ENCODE data around the gene NTF4.
A peak's percentile ranks its signal among the peaks of the same experiment; 100 is the strongest.
"Not testable (repeated sequence)": the region's sequence is repeated elsewhere in the genome, so short reads cannot be mapped to it uniquely, and the experiment has no call there.

The NTF4 gene

DNA sequence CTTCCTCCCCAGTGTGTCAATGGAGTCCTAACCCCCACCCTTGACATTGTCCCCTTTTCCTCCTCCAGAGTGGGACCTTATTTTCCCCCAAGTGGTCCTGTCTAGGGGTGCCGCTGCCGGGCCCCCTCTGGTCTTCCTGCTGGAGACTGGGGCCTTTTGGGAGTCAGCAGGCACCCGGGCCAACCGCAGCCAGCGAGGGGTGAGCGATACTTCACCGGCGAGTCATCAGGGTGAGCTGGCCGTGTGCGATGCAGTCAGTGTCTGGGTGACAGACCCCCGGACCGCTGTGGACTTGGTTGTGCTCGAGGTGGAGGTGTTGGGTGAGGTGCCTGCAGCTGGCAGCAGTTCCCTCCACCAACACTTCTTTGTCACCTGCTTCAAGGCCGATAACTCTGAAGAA lies 34.9 kb downstream of the NTF4 start:
- not testable (repeated sequence) for H3K27ac ChIP-seq (ENCODE audit: low read depth, low read length); H3K9me3 ChIP-seq (ENCODE audit: control insufficient read depth, insufficient read depth, low read length); H3K4me1 ChIP-seq (ENCODE audit: control insufficient read depth, insufficient read depth, low read length); H3K4me3 ChIP-seq (ENCODE audit: low read depth, low read length); H3K36me3 ChIP-seq (ENCODE audit: control insufficient read depth, insufficient read depth, low read length); H3K9ac ChIP-seq (ENCODE audit: low read depth, low read length); H3K27me3 ChIP-seq (ENCODE audit: control insufficient read depth, insufficient read depth, low read length)

DNA sequence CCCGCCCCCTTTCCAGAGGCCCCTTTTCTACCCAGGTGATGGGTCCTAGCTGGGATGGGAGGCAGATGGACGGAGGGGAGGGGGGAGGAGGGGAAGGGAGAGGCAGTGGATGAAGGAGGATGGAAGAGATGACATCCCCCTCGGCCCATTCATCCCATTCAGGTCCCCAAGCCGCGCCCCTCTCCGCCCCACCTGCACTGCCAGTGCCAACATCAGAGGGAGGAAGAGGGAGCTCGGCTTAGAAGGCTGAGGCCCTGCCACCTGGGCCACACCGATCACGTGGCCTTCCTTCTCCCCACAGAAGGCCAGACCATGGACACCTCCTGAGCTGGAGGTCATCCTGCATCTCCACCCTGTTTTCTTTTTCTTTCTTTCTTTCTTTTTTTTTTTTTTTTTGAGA lies 35.9 kb downstream of the NTF4 start:
- H3K9ac ChIP-seq (ENCODE audit: low read depth, low read length); H3K4me1 ChIP-seq (ENCODE audit: control insufficient read depth, insufficient read depth, low read length); H3K4me3 ChIP-seq (ENCODE audit: low read depth, low read length); H3K36me3 ChIP-seq (ENCODE audit: control insufficient read depth, insufficient read depth, low read length); H3K27me3 ChIP-seq (ENCODE audit: control insufficient read depth, insufficient read depth, low read length); H3K9me3 ChIP-seq (ENCODE audit: control insufficient read depth, insufficient read depth, low read length); H3K27ac ChIP-seq (ENCODE audit: low read depth, low read length): not testable (repeated sequence)

DNA sequence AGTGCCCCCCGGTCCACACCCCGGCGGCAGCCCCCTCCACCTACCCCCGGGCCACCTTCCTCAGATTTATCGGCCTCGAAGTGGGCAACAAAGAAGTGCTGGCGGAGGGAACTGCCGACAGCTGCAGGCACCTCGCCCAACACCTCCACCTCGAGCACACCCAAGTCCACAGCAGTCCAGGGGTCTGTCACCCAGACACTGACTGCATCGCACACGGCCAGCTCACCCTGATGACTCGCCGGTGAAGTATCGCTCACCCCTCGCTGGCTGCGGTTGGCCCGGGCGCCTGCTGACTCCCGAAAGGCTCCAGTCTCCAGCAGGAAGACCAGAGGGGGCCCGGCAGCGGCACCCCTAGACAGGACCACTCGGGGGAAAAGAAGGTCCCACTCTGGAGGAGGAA lies 39.0 kb downstream of the NTF4 start:
- not testable (repeated sequence) for H3K4me3 ChIP-seq (ENCODE audit: low read depth, low read length); H3K36me3 ChIP-seq (ENCODE audit: control insufficient read depth, insufficient read depth, low read length); H3K9me3 ChIP-seq (ENCODE audit: control insufficient read depth, insufficient read depth, low read length); H3K9ac ChIP-seq (ENCODE audit: low read depth, low read length); H3K27ac ChIP-seq (ENCODE audit: low read depth, low read length); H3K4me1 ChIP-seq (ENCODE audit: control insufficient read depth, insufficient read depth, low read length); H3K27me3 ChIP-seq (ENCODE audit: control insufficient read depth, insufficient read depth, low read length)

DNA sequence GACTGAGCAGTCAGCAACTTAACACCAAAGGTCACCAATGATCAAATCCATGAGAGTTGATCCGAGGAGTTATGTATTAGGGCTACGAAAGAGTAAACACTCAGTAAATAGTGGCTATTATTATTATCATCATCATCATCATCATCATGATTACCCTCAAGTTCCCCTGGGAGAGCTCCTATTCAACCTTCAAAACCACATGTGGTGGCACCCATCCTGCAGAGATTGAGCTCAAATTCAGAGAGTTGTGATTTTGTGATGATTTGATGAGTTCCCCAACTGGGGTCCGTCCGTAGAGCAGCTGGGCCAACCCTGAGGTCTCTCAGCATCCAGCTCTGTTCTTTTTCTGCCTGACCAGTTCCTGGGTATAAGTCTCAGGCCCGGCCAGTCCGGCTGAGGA lies 39.5 kb downstream of the NTF4 start:
- H3K4me3 ChIP-seq (ENCODE audit: low read depth, low read length); H3K4me1 ChIP-seq (ENCODE audit: control insufficient read depth, insufficient read depth, low read length); H3K27ac ChIP-seq (ENCODE audit: low read depth, low read length); H3K36me3 ChIP-seq (ENCODE audit: control insufficient read depth, insufficient read depth, low read length); H3K9me3 ChIP-seq (ENCODE audit: control insufficient read depth, insufficient read depth, low read length); H3K9ac ChIP-seq (ENCODE audit: low read depth, low read length): not testable (repeated sequence)
- H3K27me3 ChIP-seq (ENCODE audit: control insufficient read depth, insufficient read depth, low read length) = peaks cover 12% of the 10 kb centered on the region

DNA sequence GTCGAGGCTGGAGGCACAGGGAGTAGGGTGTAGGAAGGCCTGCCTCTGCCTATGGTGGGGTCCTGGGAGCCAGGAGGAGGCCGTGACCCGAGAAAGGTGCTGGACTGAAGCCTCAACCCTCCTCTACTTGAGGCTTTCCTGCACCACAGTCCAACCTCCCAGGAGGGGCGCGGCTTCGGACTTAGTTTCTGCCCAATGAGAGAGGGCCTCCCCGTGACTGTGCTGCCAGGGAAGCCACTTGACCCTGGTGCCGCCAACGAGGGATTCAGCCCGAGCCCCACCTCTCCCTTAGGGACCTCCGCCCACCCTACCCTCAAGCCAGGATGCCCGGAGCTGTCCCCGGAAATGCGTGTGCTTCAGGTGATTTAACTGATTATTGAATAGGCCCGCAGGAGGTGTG lies 40.4 kb downstream of the NTF4 start, which contains the start of gene CGB3:
TSS of gene CGB3 (minus strand) at position 101 of the 400 bp plus-strand sequence. CDS start 362 bp downstream, outside the sequence.
- not testable (repeated sequence) for H3K4me1 ChIP-seq (ENCODE audit: control insufficient read depth, insufficient read depth, low read length); H3K36me3 ChIP-seq (ENCODE audit: control insufficient read depth, insufficient read depth, low read length); H3K27ac ChIP-seq (ENCODE audit: low read depth, low read length); H3K4me3 ChIP-seq (ENCODE audit: low read depth, low read length); H3K9ac ChIP-seq (ENCODE audit: low read depth, low read length); H3K9me3 ChIP-seq (ENCODE audit: control insufficient read depth, insufficient read depth, low read length)
- peaks cover 12% of the 10 kb centered on the region for H3K27me3 ChIP-seq (ENCODE audit: control insufficient read depth, insufficient read depth, low read length)

DNA sequence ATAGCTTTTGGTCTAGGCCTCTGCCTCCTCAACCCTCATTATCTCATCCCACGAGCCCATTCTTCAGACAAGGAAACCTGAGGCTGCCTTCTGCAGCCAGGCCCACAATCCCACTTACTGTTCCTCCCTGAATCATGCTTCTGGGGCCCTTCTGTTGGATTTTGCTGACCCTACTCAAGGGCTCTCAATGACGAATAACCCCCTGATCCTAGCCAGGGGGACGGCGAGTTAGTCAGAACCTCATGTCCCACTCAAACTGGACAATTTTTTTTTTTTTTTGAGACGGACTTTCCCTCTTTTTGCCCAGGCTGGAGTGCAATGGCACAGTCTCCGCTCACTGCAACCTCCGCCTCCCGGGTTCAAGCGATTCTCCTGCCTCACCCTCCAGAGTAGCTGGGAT lies 42.5 kb downstream of the NTF4 start:
- no peak overlapping the region for H3K4me3 ChIP-seq (ENCODE audit: low read depth, low read length)

DNA sequence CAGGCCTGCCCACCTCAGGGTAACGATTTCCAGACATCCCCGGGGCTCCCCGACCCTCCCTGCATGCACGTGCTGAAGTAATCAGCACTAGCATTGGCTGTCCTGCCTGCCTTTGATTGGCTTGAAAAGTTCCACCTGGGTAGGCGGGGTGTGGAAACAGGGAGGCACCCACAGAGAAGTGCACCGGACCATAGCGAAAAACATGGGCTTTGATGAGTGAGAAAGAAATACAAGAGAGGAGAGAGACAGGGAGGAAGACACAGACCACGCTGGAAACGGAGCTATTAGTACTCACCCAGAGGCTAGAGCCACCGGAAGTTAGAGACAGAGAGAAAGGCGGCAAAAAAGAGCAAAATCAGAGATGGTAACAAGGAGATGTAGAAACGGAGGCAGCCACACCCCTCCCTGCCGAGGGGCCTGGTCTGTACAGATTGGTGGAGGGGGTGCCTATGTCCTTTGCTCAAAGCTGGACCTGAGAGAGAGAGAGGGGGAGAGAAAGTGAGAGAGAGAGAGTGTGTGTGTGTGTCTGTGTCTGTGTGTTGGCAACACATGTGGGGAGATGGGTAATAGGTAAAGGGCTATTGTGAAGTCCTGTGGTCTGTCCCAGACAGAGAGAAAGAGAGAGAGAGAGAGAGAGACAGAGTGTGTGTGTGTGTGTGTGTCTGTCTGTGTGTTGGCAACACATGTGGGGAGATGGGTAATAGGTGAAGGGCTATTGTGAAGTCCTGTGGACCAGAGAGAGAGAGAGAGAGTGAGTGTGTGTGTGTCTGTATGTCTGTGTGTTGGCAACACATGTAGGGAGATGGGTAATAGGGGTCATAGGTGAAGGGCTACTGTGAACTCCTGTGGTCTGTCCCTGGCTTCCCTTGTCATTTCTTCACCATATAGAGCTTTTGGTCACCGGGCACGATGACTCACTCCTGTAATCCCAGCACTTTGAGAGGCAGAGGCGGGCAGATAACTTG lies 43.4 kb downstream of the NTF4 start:
- Histone ChIP-seq H3K36me3 (ENCODE audit: control insufficient read depth, insufficient read depth, low read length) (peaks cover under 1% of the 10 kb centered on the region; the same call in 1 of the 2 replicates), H3K27ac (ENCODE audit: low read depth, low read length) (no peak overlapping the region), H3K4me1 (ENCODE audit: control insufficient read depth, insufficient read depth, low read length) (peaks cover 16% of the 10 kb centered on the region), H3K9me3 (ENCODE audit: control insufficient read depth, insufficient read depth, low read length) (no peaks in the 10 kb centered on the region), H3K9ac (ENCODE audit: low read depth, low read length) (no peak overlapping the region), H3K27me3 (ENCODE audit: control insufficient read depth, insufficient read depth, low read length) (peaks cover 26% of the 10 kb centered on the region), H3K4me3 (ENCODE audit: low read depth, low read length) (no peak overlapping the region)

More for the DNA sequence above, 42.5 kb downstream of the NTF4 start:
- Histone ChIP-seq H3K36me3 (ENCODE audit: control insufficient read depth, insufficient read depth, low read length) (no peaks in the 10 kb centered on the region), H3K27me3 (ENCODE audit: control insufficient read depth, insufficient read depth, low read length) (peaks cover 26% of the 10 kb centered on the region), H3K9me3 (ENCODE audit: control insufficient read depth, insufficient read depth, low read length) (no peaks in the 10 kb centered on the region), H3K27ac (ENCODE audit: low read depth, low read length) (no peak overlapping the region), H3K9ac (ENCODE audit: low read depth, low read length) (no peak overlapping the region), H3K4me1 (ENCODE audit: control insufficient read depth, insufficient read depth, low read length) (peaks cover 16% of the 10 kb centered on the region)

DNA sequence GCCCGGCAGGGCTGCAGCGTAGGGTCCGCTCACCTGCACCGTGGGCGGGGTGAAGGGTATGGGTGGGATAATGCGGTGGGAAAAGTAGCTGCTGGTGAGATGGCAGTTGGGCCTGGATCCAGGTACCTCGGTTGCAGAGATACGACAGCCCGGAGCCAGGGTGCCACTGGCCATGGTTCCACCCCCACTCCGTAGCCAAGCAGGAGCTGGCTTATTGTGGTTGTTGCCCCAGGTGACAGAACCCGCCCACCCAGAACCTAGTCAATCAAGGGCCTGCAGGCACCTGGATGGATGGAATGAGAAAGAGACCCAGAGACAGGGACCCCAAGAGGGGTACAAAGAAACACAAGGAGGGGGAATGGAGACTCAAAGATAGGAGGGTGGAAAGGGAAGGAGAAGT lies 44.3 kb downstream of the NTF4 start:
- H3K27ac ChIP-seq (ENCODE audit: low read depth, low read length) = no peak overlapping the region
- no peaks in the 10 kb centered on the region for H3K9me3 ChIP-seq (ENCODE audit: control insufficient read depth, insufficient read depth, low read length)
- no peak overlapping the region for H3K4me3 ChIP-seq (ENCODE audit: low read depth, low read length)
- H3K4me1 ChIP-seq (ENCODE audit: control insufficient read depth, insufficient read depth, low read length) = peaks cover 16% of the 10 kb centered on the region
- H3K9ac ChIP-seq (ENCODE audit: low read depth, low read length) = no peak overlapping the region
- H3K36me3 ChIP-seq (ENCODE audit: control insufficient read depth, insufficient read depth, low read length) = peaks cover 9% of the 10 kb centered on the region
- peaks cover 26% of the 10 kb centered on the region for H3K27me3 ChIP-seq (ENCODE audit: control insufficient read depth, insufficient read depth, low read length)

DNA sequence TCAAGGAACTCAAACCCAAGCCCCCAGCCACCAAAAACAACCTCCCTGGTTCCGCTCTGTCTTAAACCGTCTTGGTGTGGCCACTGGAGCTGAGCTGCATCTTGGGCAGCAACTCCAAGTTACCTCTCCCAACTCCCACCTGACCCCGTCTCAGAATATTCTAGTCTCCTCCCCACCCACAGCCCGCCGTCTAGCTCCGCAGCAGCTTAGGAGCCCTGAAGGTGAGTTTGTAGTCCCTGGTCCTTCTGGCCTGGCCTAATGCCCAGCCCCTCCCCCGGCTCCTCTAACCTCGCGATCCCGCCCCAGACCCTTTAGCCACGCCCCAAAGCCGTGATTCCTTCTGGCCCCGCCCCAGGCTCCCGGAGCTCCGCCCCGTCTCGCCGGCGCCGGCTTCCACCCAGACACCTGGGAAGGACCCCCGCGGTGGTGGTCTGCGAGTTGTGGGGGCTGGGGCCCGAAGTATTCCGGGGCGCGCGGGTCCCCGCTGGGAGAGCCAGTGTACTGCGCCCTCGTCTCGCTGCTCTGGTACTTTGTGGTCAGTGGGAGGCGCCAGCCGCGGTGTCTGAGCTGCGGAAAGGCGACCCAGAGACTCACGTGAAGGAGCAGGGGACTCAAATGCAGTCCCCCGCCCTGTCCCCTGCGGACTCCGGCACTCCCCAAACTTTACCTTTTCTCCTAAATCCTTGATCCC lies 45.2 kb downstream of the NTF4 start:
- Histone ChIP-seq H3K9me3 (ENCODE audit: control insufficient read depth, insufficient read depth, low read length) (no peaks in the 10 kb centered on the region), H3K27me3 (ENCODE audit: control insufficient read depth, insufficient read depth, low read length) (peaks cover 26% of the 10 kb centered on the region), H3K9ac (ENCODE audit: low read depth, low read length) (no peak overlapping the region), H3K4me3 (ENCODE audit: low read depth, low read length) (peak overlapping the region; percentile 26; the same call in 1 of the 2 replicates), H3K4me1 (ENCODE audit: control insufficient read depth, insufficient read depth, low read length) (peaks cover 16% of the 10 kb centered on the region), H3K27ac (ENCODE audit: low read depth, low read length) (no peak overlapping the region), H3K36me3 (ENCODE audit: control insufficient read depth, insufficient read depth, low read length) (peaks cover 19% of the 10 kb centered on the region)

DNA sequence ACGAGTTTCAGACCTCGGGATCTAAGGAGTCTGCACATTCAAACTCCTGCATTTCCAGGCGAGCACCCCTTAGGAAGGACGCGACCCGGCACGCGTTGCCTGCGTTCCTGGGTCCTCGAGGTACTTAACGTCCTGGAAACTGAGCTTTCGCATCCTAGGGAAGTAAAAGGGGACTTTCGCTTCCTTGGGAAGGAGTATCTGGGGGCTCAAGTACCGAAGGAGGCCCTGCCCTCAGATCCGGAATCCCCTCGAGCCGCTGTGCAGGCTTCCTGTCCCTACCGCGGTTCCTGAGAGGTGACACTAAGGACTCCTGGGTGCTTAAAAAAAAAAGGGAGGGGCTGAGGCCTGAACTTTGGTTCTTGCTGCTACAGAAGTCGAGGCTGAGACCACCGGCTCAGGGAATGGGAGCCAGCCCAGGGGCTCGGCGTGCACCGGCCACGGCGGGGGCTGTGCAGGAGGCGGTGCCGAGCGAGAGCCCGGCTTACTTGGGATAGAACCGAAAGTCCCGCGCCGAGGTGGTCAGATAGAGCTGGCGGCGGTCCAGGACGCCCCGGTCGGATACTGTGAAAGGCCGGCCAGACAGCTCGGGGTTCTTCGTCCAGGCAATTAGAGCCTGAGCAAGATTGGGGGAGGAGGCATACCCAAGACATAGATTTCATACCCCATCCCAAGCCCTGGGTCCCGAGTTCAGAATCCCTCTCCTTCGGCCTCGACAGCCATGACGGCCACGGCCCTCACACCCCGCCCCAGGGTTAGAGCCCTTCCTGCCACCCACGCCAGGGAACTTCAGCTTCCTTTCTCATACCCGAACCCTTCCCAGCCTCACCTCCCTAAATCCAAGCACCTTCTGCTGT lies 46.0 kb downstream of the NTF4 start:
- Histone ChIP-seq H3K4me1 (ENCODE audit: control insufficient read depth, insufficient read depth, low read length) (peaks cover 16% of the 10 kb centered on the region), H3K4me3 (ENCODE audit: low read depth, low read length) (peak overlapping the region; percentile 58), H3K27me3 (ENCODE audit: control insufficient read depth, insufficient read depth, low read length) (peaks cover 26% of the 10 kb centered on the region), H3K9ac (ENCODE audit: low read depth, low read length) (0 out of 2 replicates have a peak overlapping the region, but pooled peaks have one; percentile 17), H3K36me3 (ENCODE audit: control insufficient read depth, insufficient read depth, low read length) (peaks cover 25% of the 10 kb centered on the region)
- H3K9me3 ChIP-seq (ENCODE audit: control insufficient read depth, insufficient read depth, low read length); H3K27ac ChIP-seq (ENCODE audit: low read depth, low read length): not testable (repeated sequence)
